Lung (tissue), 12 donors: ENCODE results near the gene SNRPD3. TPM values are rescaled to one million over a fixed set of nuclear protein-coding genes. Genes with fewer than 3 reads are reported as not detected.

Experiments used
- ATAC-seq: fragments of 200-7000 bp; cut with Tn5 transposase; one replicate; pipeline ENCODE4 v1.9.1; 2020; ENCODE audit warnings: moderate number of reproducible peaks; ENCODE audit not compliant: insufficient read depth, low FRiP score
- DNase-seq, 3 donors: peaks; one replicate each; pipeline ENCODE4 v3.0.0-alpha.2; 2013 to 2017
- H3K27ac ChIP-seq, 2 donors: one replicate each; pipeline ENCODE4 v1.5.1; 2013; ENCODE audit warnings: mild to moderate bottlenecking in 2 of 2, moderate library complexity in 2 of 2, control low read depth in 1 of 2, inconsistent platforms in 1 of 2, low read depth in 1 of 2, low read length in 1 of 2
- H3K27me3 ChIP-seq, 3 donors: one replicate each; pipeline ENCODE4 v1.5.1; 2013; ENCODE audit warnings: low read length in 2 of 3; ENCODE audit not compliant: control insufficient read depth in 3 of 3, insufficient read depth in 3 of 3
- H3K36me3 ChIP-seq, 4 donors: one replicate each; pipeline ENCODE4 v1.5.1; 2013; ENCODE audit warnings: low read length in 4 of 4, mild to moderate bottlenecking in 1 of 4, moderate library complexity in 1 of 4; ENCODE audit not compliant: control insufficient read depth in 4 of 4, insufficient read depth in 4 of 4
- H3K4me1 ChIP-seq, 5 donors: one replicate each; pipeline ENCODE4 v1.5.1; 2013; ENCODE audit warnings: low read length in 5 of 5, mild to moderate bottlenecking in 2 of 5, moderate library complexity in 1 of 5; ENCODE audit not compliant: control insufficient read depth in 5 of 5, insufficient read depth in 5 of 5
- H3K4me3 ChIP-seq: one replicate; pipeline ENCODE4 v1.5.1; 2013; ENCODE audit warnings: mild to moderate bottlenecking, control low read depth, moderate library complexity
- H3K9ac ChIP-seq, 2 donors: one replicate each; pipeline ENCODE4 v1.5.1; 2013; ENCODE audit warnings: low read length in 2 of 2, control low read depth in 1 of 2; ENCODE audit not compliant: insufficient read depth in 1 of 2
- H3K9me3 ChIP-seq, 4 donors: one replicate each; pipeline ENCODE4 v1.5.1; 2013; ENCODE audit warnings: low read length in 3 of 4, mild to moderate bottlenecking in 1 of 4, moderate library complexity in 1 of 4; ENCODE audit not compliant: control insufficient read depth in 4 of 4, insufficient read depth in 3 of 4
- WGBS, 2 donors: extraction: QIAGEN DNeasy Blood & Tissue Kit; methylation state at CpG; one replicate each; pipeline ENCODE4 v1.1.7; 2013; 5-methylcytosine and 5-hydroxymethylcytosine counted together
- polyA plus RNA-seq, 2 donors: library from polyadenylated mRNA; stranded (reverse); fragments of 200-250 nt; gene quantifications; one replicate each; pipeline ENCODE4 v1.2.1, GENCODE V29; 2013
- total RNA-seq, 2 donors: library from RNA; depleted of rRNA in 1 of 2; stranded (reverse); fragments of >200 nt in 1 of 2; gene quantifications; one replicate each; pipeline ENCODE4 v1.2.1, GENCODE V29; 2014 to 2021
- TF ChIP-seq, protein P1 (sequence below): IDR thresholded peaks from 2 replicates; pipeline ENCODE4 v1.5.1; 2012; ENCODE audit warnings: mild to moderate bottlenecking; ENCODE audit errors: control extremely low read depth, extremely low read depth
- donor health status: control.
- donor health status: control.
- donor health status: Bipolar disorder and iron deficiency.
- donor health status: healthy.
- donor health status: DM: yes; HTN: yes; CAD: no.

SNRPD3 gene
- total and polyA plus RNA-seq, 4 donors = 76.3 to 193 (median 111) TPM

DNA sequence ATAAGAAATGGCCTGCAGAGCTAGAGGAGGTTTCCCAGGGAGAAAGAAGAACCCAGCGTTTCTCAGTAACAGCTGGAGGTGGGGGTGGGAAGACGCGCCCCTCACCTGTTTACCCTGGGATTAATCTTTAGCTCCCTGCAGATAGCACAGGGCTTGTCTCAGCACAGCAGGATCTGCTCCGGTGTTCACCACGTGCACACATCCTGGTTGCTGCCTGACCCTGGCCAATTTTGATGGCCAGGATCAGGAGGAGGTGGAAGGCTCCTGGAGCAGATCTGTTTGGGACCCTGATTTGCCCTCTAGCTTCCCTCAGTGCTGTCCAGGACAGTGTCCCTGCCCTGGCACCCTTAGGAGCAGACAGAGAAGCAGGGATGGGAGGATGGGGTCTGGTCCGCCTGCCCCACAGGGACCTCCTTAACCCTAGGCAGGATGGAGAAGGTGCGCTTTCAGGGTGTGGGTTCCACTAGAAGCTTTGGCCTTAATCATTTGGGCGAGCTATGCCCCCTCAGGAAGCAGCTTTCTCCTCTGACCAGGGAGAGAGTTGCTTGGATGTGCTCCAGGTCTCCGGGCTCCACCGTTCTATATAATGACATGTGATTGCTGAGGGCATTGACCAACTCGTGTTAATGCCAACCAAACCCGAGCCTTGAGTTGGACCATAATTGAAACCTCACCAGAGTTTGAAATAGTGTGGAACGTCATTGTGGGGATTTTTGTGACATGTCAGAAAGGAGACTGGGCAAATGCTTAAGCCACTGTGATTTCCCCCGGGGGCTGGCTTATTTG is 41.4 kb upstream of the SNRPD3 start:
- Histone ChIP-seq H3K27ac (no peak overlapping the region), H3K36me3 (no peaks in the 10 kb centered on the region), H3K27me3 (no peaks in the 10 kb centered on the region), H3K4me3 (no peak overlapping the region), H3K9ac (no peak overlapping the region), H3K4me1 (peaks cover 7 to 22% (median 12%) of the 10 kb centered on the region in 5 donors), H3K9me3 (no peaks in the 10 kb centered on the region)
- WGBS, 2 donors = 72 to 73% methylated on average over 14 of the region's 14 CpGs
- TF ChIP-seq, protein P1, sequence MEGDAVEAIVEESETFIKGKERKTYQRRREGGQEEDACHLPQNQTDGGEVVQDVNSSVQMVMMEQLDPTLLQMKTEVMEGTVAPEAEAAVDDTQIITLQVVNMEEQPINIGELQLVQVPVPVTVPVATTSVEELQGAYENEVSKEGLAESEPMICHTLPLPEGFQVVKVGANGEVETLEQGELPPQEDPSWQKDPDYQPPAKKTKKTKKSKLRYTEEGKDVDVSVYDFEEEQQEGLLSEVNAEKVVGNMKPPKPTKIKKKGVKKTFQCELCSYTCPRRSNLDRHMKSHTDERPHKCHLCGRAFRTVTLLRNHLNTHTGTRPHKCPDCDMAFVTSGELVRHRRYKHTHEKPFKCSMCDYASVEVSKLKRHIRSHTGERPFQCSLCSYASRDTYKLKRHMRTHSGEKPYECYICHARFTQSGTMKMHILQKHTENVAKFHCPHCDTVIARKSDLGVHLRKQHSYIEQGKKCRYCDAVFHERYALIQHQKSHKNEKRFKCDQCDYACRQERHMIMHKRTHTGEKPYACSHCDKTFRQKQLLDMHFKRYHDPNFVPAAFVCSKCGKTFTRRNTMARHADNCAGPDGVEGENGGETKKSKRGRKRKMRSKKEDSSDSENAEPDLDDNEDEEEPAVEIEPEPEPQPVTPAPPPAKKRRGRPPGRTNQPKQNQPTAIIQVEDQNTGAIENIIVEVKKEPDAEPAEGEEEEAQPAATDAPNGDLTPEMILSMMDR = no peak
- DNase-seq = no peak
- no peak for ATAC-seq

DNA sequence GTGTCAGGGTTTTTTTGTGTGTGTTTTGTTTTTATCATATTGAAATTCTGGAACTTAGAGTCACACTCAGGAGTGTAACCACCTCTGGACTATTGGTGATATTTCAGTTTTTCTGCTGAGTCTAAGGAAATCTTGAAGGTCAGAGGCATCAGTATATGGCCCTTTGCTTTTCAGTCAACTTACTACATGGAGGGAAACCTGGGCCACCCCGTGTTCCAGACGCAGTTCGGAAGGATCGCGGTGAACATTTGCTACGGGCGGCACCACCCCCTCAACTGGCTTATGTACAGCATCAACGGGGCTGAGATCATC is 40.8 kb upstream of the SNRPD3 start:
- Histone ChIP-seq H3K4me1 (peaks cover 7 to 21% (median 12%) of the 10 kb centered on the region in 5 donors), H3K36me3 (no peaks in the 10 kb centered on the region), H3K27me3 (no peaks in the 10 kb centered on the region), H3K27ac (no peak overlapping the region), H3K9me3 (no peaks in the 10 kb centered on the region), H3K4me3 (no peak overlapping the region), H3K9ac (no peak overlapping the region)
- 96 to 97% methylated on average over 8 of the region's 8 CpGs for WGBS, 2 donors
- TF ChIP-seq, protein P1 = no peak
- no peak for DNase-seq
- ATAC-seq = no peak

DNA sequence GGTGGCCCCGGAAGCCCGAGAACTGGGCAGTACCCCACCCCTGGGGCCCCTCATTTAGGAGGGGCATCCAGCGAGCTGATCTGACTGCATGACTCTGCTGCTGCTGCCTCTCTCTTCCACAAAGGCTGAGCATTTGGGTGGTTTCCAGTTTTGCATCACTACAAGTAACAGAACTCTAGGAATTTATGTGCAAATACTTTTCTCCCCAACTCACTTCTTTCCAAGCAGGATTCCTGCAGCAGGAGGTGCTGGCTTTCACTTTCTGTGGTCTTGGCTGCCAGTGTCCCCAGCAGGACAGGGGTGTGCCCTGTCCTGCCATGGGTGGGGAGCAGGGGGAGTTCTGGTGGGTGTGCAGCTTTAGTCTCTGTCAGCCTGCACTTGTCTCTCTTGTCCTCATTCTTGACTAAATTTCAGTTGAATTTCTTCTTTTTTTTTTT is 39.5 kb upstream of the SNRPD3 start:
- 30 to 32% methylated on average over 3 of the region's 3 CpGs for WGBS, 2 donors
- Histone ChIP-seq H3K4me1 (peaks cover 0 to 9% (median 4%) of the 10 kb centered on the region in 5 donors), H3K4me3 (no peak overlapping the region), H3K36me3 (no peaks in the 10 kb centered on the region), H3K9me3 (no peaks in the 10 kb centered on the region), H3K27me3 (no peaks in the 10 kb centered on the region), H3K27ac (no peak overlapping the region), H3K9ac (no peak overlapping the region)
- TF ChIP-seq, protein P1 = no peak
- peak; percentile 71 to 89 (median 83) for DNase-seq
- peak; percentile 16 for ATAC-seq

DNA sequence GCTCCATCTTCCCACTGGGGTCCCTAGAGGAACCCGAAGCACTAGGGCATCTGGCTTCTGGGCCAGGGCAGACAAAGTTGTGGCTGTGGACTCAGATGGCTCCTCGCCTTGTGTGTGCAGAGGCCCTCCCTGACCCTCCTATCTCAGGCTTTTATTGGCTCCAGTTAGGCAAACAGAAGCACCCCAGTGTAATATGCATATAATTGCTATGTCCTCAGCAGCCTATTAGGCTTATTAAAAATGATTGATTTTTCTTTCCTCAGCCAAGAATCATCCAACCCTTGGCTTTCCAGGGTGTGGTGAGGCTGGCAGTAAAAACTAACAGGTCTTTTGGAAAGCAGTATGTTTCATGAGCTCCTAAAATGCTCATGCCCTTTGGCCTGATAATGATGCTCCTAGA is 38.4 kb upstream of the SNRPD3 start:
- no peak overlapping the region for H3K9ac ChIP-seq
- DNase-seq (no peak), ATAC-seq (no peak)
- no peaks in the 10 kb centered on the region for H3K36me3 ChIP-seq
- TF ChIP-seq, protein P1 = no peak
- H3K27me3 ChIP-seq = no peaks in the 10 kb centered on the region
- no peak overlapping the region for H3K27ac ChIP-seq
- H3K4me3 ChIP-seq = no peak overlapping the region
- 91 to 100% methylated on average over 2 of the region's 2 CpGs for WGBS, 2 donors
- peaks cover 0 to 10% (median 3%) of the 10 kb centered on the region in 5 donors for H3K4me1 ChIP-seq
- no peaks in the 10 kb centered on the region for H3K9me3 ChIP-seq
